IPS-18a (cell line): Measurements from ENCODE around the gene RAP1GAP2.

Experiments
- H3K27ac ChIP-seq: one replicate; pipeline ENCODE4 v1.5.1; 2013; ENCODE audit warnings: low read length
- H3K27me3 ChIP-seq: one replicate; pipeline ENCODE4 v1.6.1; 2013; ENCODE audit warnings: mild to moderate bottlenecking, low read length; ENCODE audit not compliant: control insufficient read depth, insufficient read depth
- H3K36me3 ChIP-seq: one replicate; pipeline ENCODE4 v1.6.1; 2013; ENCODE audit warnings: low read depth, low read length; ENCODE audit not compliant: control insufficient read depth
- H3K4me1 ChIP-seq: one replicate; pipeline ENCODE4 v1.6.1; 2013; ENCODE audit warnings: low read depth, low read length; ENCODE audit not compliant: control insufficient read depth
- H3K4me3 ChIP-seq: one replicate; pipeline ENCODE4 v1.5.1; 2013; ENCODE audit warnings: low read length
- H3K9ac ChIP-seq: one replicate; pipeline ENCODE4 v1.6.1; 2013; ENCODE audit warnings: mild to moderate bottlenecking, low read length, moderate library complexity
- H3K9me3 ChIP-seq: one replicate; pipeline ENCODE4 v1.6.1; 2013; ENCODE audit warnings: low read depth, low read length; ENCODE audit not compliant: control insufficient read depth

RAP1GAP2 gene

DNA sequence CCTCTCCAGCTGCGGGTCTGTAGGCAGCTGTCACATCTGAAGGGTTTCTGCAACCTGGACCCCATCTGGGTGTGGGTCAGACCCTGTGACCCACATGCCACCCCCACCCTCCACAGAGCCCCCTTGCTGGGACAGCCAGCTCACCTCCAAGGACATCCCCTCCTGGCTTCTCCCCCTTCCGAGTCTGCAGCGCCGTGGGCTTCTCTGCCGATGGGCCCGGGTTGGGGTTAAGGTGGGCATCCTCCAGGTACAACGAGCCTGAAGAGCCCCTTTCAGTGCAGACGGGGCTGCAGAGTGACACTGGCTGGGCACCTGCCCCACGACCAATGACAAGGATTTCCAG is 238.3 kb downstream of the RAP1GAP2 start:
- Histone ChIP-seq H3K4me1 (no peaks in the 10 kb centered on the region), H3K27ac (no peak overlapping the region), H3K9me3 (no peaks in the 10 kb centered on the region), H3K27me3 (no peaks in the 10 kb centered on the region), H3K9ac (no peak overlapping the region), H3K4me3 (no peak overlapping the region), H3K36me3 (peaks cover 4% of the 10 kb centered on the region)

DNA sequence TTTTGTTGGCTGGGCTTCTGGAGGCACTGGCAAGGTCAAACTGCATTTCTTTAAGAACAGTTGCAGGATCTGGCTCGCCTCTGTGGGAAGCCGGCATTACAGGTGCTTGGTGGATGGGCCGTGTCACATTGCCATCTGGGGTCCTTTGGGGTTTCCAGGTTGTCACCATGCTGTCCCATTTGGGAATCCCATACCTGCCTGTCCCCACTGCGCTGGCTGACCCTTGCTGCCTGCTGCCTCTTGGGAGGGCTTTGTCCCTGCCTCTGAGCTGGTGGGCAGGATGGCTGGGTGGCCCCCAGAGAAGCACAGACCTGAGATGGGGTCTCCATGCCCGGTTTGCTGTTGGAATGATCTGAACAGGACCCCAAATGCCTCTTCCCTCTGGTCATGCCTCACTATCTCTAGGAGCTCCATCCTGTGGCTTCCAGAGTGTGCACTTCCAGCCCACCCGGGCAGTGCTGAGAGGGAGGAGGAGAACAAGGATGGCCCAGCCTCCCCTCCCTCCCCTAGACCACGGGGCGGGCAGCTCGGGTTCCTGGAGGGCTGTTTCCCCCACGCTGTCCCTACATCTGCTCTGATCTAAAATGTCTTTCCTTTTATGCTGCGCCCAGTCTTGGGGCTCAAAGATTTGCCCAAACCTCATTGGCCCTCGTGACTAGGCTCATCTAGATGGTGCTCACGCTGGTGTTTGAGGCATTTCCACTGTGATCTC is 239.2 kb downstream of the RAP1GAP2 start:
- H3K27me3 ChIP-seq = no peaks in the 10 kb centered on the region
- no peaks in the 10 kb centered on the region for H3K4me1 ChIP-seq
- no peaks in the 10 kb centered on the region for H3K9me3 ChIP-seq
- no peak overlapping the region for H3K9ac ChIP-seq
- no peak overlapping the region for H3K27ac ChIP-seq
- no peaks in the 10 kb centered on the region for H3K36me3 ChIP-seq
- no peak overlapping the region for H3K4me3 ChIP-seq

DNA sequence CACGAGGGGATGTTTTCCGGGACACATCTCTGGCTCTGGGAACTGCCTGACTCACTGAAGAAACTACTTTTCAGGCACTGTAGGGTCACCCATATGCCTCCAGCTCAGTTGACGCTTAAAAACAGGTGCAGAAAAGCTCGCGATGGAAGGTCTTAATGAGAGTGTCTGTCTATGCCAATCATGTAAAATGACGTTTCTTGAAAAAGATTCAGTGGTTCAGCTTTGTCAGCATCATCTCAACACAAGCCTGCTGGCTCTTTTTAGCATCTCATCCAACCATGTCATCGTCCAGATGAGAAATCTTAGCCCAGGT is 239.7 kb downstream of the RAP1GAP2 start:
- Histone ChIP-seq H3K9me3 (no peaks in the 10 kb centered on the region), H3K36me3 (no peaks in the 10 kb centered on the region), H3K27me3 (no peaks in the 10 kb centered on the region), H3K9ac (no peak overlapping the region), H3K27ac (no peak overlapping the region), H3K4me3 (no peak overlapping the region), H3K4me1 (no peaks in the 10 kb centered on the region)

DNA sequence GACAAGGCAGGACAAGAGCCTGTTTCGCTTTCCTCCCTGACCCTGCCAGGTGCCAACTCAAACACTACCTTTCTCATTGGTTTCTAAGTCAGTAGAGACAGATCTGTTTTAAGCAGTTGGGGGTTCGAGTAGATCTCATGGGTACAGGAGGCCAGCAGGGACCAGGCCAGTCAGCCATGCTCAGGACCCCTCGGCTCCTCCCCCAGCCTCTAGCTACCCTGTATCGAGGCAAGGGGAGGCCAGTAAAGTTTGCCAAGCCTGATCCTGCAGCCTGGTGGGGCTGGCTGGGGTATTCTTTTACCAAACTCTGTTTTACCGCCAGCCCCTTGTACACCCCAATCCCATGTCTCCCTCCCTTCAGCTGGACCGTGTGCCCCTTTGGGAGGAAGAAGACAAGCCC is 240.6 kb downstream of the RAP1GAP2 start:
- Histone ChIP-seq H3K9me3 (no peaks in the 10 kb centered on the region), H3K27ac (no peak overlapping the region), H3K4me3 (no peak overlapping the region), H3K27me3 (no peaks in the 10 kb centered on the region), H3K36me3 (no peaks in the 10 kb centered on the region), H3K9ac (no peak overlapping the region), H3K4me1 (no peaks in the 10 kb centered on the region)

DNA sequence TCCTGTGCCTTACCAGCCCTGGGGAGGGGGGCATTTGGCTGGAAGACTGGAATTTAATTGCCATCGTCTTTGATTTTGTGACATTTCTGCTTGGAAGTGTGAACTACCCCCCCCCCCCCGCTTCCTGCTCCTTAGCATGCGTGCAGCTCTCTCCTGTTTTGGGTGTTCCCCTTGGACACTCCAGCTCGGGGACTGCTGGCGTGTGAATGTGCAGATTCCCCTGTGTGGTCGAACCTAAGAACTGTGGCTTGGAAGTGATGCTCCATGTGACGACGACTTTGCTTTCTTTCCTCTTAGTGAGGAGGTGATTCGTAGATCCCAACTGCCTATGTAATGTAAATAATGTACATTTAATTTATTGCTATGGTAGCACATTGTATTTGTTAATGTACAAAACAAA is 241.0 kb downstream of the RAP1GAP2 start:
- Histone ChIP-seq H3K27ac (no peak overlapping the region), H3K9me3 (no peaks in the 10 kb centered on the region), H3K36me3 (no peaks in the 10 kb centered on the region), H3K4me3 (no peak overlapping the region), H3K4me1 (no peaks in the 10 kb centered on the region), H3K9ac (no peak overlapping the region), H3K27me3 (no peaks in the 10 kb centered on the region)

DNA sequence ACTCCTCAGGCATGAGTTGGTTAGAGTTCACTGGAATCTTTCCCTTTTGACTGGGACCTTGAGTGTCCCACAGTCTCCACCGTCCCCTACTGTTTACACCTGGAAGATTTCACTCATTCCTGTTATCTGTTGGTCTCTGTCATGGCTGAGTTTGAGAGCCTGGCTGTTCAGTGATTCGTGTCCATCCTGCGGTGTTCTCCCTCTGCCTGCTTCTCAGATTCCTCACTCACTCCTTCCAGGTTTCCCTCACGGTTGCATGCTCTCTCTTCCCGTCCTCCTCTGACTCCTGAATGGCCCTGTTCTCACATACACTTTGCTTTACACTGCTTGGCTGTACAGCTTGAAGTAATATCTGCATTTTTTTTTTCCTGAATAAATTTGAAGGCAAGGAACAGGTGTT is 242.7 kb downstream of the RAP1GAP2 start:
- Histone ChIP-seq H3K9me3 (peaks cover 8% of the 10 kb centered on the region), H3K27ac (no peak overlapping the region), H3K9ac (no peak overlapping the region), H3K27me3 (no peaks in the 10 kb centered on the region), H3K4me3 (no peak overlapping the region), H3K36me3 (no peaks in the 10 kb centered on the region), H3K4me1 (no peaks in the 10 kb centered on the region)

DNA sequence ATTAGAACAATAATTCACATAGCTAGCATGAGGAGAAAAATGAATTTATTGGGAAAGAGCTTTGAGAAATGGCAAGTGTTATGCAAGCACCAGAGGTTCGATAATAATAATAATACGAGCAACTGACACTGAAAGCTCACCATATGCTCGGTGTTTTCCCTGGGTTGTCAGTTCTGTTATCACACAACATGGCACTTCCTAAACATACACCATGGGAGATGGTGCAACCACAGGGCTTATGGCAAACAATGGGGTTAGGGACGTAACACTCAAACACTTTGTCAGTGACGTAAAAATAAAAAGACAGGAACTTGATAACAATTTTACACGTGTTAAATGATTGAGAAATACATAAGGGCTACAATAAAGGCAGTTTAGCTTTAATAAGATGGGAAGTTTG is 243.5 kb downstream of the RAP1GAP2 start:
- Histone ChIP-seq H3K27me3 (no peaks in the 10 kb centered on the region), H3K4me1 (no peaks in the 10 kb centered on the region), H3K9ac (no peak overlapping the region), H3K27ac (no peak overlapping the region), H3K4me3 (no peak overlapping the region), H3K9me3 (peaks cover 13% of the 10 kb centered on the region), H3K36me3 (no peaks in the 10 kb centered on the region)

DNA sequence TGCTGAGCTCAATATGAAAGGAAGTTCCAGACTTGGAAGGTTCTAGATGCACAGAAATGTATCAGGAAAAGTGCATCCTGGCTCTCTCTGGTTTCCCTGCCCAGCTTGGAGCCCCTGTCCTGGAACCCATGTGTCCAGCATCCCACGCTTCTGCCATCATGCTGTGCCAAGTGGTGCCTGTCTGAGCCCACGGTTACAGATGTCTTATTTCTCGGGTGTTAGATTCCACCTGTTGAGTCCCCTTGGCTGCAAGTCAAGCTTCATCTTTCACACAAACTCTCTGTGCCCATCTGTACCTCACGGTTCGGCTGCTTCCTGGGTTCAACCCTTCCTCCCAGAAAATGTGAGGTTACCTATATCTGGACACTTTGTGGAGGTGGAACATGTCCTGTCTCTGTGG is 244.6 kb downstream of the RAP1GAP2 start:
- peaks cover 13% of the 10 kb centered on the region for H3K9me3 ChIP-seq
- no peaks in the 10 kb centered on the region for H3K36me3 ChIP-seq
- no peaks in the 10 kb centered on the region for H3K27me3 ChIP-seq
- H3K27ac ChIP-seq = no peak overlapping the region
- no peaks in the 10 kb centered on the region for H3K4me1 ChIP-seq
- no peak overlapping the region for H3K4me3 ChIP-seq
- H3K9ac ChIP-seq = no peak overlapping the region

DNA sequence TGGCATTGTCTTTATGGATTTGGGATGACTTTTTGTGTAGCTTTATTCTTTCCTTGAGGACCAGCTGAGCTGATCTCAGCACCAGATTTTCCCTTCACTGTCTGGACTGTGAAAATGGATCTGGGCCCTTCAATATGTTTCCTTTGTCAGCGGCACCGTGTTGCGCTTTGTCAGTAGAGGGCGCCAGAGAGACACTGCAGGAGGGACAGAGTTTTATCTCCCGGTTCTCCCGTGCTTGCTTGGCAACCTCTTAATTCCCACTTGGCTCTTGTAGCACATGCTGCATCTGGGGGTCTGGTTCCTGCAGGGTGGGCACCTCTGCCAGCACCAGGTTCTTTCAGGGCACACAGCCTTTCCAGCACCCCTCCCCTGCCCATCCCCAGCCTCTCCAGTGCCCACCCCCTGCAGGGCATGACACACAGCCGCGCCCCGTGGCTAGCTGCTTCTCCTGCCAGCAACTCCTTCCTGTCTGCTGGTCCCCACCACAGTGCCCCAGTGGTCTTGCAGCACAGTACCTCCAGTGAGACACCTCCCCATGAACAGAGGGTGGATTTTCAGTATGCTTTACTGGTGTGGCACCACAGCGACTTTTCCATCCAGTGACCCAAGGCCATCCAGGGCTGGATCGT is 247.6 kb downstream of the RAP1GAP2 start:
- Histone ChIP-seq H3K9me3 (peaks cover 13% of the 10 kb centered on the region), H3K27ac (no peak overlapping the region), H3K36me3 (no peaks in the 10 kb centered on the region), H3K4me1 (no peaks in the 10 kb centered on the region), H3K4me3 (no peak overlapping the region), H3K27me3 (no peaks in the 10 kb centered on the region), H3K9ac (no peak overlapping the region)

DNA sequence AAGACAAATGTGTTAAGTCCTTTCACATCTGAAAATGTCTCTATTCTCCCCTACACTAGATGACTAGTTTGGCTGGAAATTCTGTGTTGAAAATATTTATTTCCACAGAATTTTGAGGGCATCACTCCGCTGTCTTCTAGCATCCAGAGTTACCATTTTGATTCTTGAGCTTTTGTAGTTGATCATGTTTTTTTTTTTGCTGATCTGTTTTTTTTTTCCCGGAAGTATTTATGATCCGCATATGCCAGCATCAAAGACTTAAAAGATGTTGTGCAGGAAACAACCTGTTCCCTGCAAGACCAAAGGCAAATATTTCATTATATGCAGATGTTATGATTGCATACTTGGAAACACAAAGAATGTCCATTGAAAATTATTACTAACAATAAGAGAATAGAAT is 250.5 kb downstream of the RAP1GAP2 start:
- Histone ChIP-seq H3K9me3 (peaks cover 13% of the 10 kb centered on the region), H3K27me3 (no peaks in the 10 kb centered on the region), H3K27ac (no peak overlapping the region), H3K9ac (no peak overlapping the region), H3K4me1 (no peaks in the 10 kb centered on the region), H3K36me3 (no peaks in the 10 kb centered on the region), H3K4me3 (no peak overlapping the region)

DNA sequence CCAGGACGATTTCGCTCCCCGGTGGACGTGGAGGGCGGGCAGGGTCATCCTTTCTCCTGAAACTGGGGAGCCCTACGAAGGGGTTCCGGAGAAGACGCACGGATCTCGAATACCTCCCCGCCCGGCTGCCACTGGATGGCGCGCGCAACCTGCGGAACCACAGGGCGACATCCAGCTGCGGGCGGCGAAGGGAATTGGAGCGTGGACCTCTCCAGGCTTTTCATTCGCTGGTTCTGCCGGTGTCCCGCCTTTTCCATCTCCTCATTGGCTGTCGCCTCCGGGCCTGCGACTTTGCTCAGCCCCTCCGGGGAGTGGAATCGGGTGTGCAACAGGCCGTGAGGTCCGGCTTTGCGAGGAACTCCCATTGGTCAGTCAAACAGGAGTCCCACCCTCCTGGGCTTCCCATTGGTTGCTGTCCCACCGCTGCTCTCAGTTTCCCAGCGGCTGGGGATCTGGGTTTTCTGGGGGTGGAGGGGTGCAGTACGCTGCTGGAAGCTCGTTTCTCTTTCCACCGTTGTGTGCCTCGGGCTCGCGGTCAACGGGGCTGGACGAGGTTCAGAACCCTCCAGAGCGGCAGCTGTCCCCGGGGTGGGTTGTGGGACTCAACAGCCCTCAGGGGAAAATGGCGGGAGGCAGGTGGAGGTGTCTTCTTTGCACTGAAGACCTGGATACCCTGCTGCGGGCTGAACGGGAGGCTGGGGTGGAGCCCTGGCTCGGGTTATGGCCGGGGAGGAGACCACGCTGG is 252.7 kb downstream of the RAP1GAP2 start:
- Histone ChIP-seq H3K9ac (peak overlapping the region; percentile 61), H3K36me3 (no peaks in the 10 kb centered on the region), H3K27ac (peak overlapping the region; percentile 69), H3K9me3 (peaks cover 6% of the 10 kb centered on the region), H3K27me3 (no peaks in the 10 kb centered on the region), H3K4me1 (no peaks in the 10 kb centered on the region), H3K4me3 (peak overlapping the region; percentile 76)
